ENCODE results near the gene CNTN2.

The CNTN2 gene

GRCh38 chr1:205066141-205066818, 23.3 kb downstream of the CNTN2 start:
- in situ Hi-C loops (cut with HindIII; ENCODE audit: low pct_ligation_motif_present, low pct_unique_long_range_greater_than_20kb, low sequenced_read_pairs), result no loop called here
- no peak for DNase-seq

- no peak for DNase-seq
- in situ Hi-C loops (cut with HindIII; ENCODE audit: low pct_ligation_motif_present, low pct_unique_long_range_greater_than_20kb, low sequenced_read_pairs), result no loop called here
These were observed 24.0 kb downstream of the CNTN2 start for GRCh38 chr1:205067031-205067430.

GRCh38 chr1:205068001-205068400, 25.0 kb downstream of the CNTN2 start:
- DNase-seq, result no peak
- in situ Hi-C loops (cut with HindIII; ENCODE audit: low pct_ligation_motif_present, low pct_unique_long_range_greater_than_20kb, low sequenced_read_pairs), result no loop called here

GRCh38 chr1:205068457-205069040, 25.5 kb downstream of the CNTN2 start:
- DNase-seq, result no peak
- in situ Hi-C loops (cut with HindIII; ENCODE audit: low pct_ligation_motif_present, low pct_unique_long_range_greater_than_20kb, low sequenced_read_pairs), result no loop called here

- DNase-seq, result no peak
These were observed 26.5 kb downstream of the CNTN2 start for GRCh38 chr1:205069371-205070125.

GRCh38 chr1:205071028-205071409, 28.0 kb downstream of the CNTN2 start:
- no peak for DNase-seq
- in situ Hi-C loops (cut with HindIII; ENCODE audit: low pct_ligation_motif_present, low pct_unique_long_range_greater_than_20kb, low sequenced_read_pairs), result no loop called here

More at GRCh38 chr1:205069371-205070125, 26.5 kb downstream of the CNTN2 start:
- in situ Hi-C loops (cut with HindIII; ENCODE audit: low pct_ligation_motif_present, low pct_unique_long_range_greater_than_20kb, low sequenced_read_pairs), result no loop called here

GRCh38 chr1:205071801-205072200, 28.8 kb downstream of the CNTN2 start:
- DNase-seq, result no peak
- in situ Hi-C loops (cut with HindIII; ENCODE audit: low pct_ligation_motif_present, low pct_unique_long_range_greater_than_20kb, low sequenced_read_pairs), result no loop called here

GRCh38 chr1:205072286-205072685, 29.3 kb downstream of the CNTN2 start:
- no peak for DNase-seq
- in situ Hi-C loops (cut with HindIII; ENCODE audit: low pct_ligation_motif_present, low pct_unique_long_range_greater_than_20kb, low sequenced_read_pairs), result no loop called here

GRCh38 chr1:205072881-205073280, 29.9 kb downstream of the CNTN2 start:
- in situ Hi-C loops (cut with HindIII; ENCODE audit: low pct_ligation_motif_present, low pct_unique_long_range_greater_than_20kb, low sequenced_read_pairs), result no loop called here
- DNase-seq, result no peak

- no peak for DNase-seq
- in situ Hi-C loops (cut with HindIII; ENCODE audit: low pct_ligation_motif_present, low pct_unique_long_range_greater_than_20kb, low sequenced_read_pairs), result no loop called here
These were observed 30.5 kb downstream of the CNTN2 start for GRCh38 chr1:205073511-205073910.

GRCh38 chr1:205074084-205074483, 31.1 kb downstream of the CNTN2 start:
- no peak for DNase-seq

GRCh38 chr1:205074513-205074912, 31.5 kb downstream of the CNTN2 start:
- no peak for DNase-seq
- in situ Hi-C loops (cut with HindIII; ENCODE audit: low pct_ligation_motif_present, low pct_unique_long_range_greater_than_20kb, low sequenced_read_pairs), result no loop called here

More at GRCh38 chr1:205074084-205074483, 31.1 kb downstream of the CNTN2 start:
- in situ Hi-C loops (cut with HindIII; ENCODE audit: low pct_ligation_motif_present, low pct_unique_long_range_greater_than_20kb, low sequenced_read_pairs), result no loop called here

- no peak for DNase-seq
- in situ Hi-C loops (cut with HindIII; ENCODE audit: low pct_ligation_motif_present, low pct_unique_long_range_greater_than_20kb, low sequenced_read_pairs), result no loop called here
These were observed 32.7 kb downstream of the CNTN2 start for GRCh38 chr1:205075642-205076155.

GRCh38 chr1:205076245-205076761, 33.3 kb downstream of the CNTN2 start:
- in situ Hi-C loops (cut with HindIII; ENCODE audit: low pct_ligation_motif_present, low pct_unique_long_range_greater_than_20kb, low sequenced_read_pairs), result no loop called here
- no peak for DNase-seq

- DNase-seq, result no peak
- in situ Hi-C loops (cut with HindIII; ENCODE audit: low pct_ligation_motif_present, low pct_unique_long_range_greater_than_20kb, low sequenced_read_pairs), result no loop called here
These were observed 34.3 kb downstream of the CNTN2 start for GRCh38 chr1:205077158-205077933.

- no peak for DNase-seq
- in situ Hi-C loops (cut with HindIII; ENCODE audit: low pct_ligation_motif_present, low pct_unique_long_range_greater_than_20kb, low sequenced_read_pairs), result no loop called here
These were observed 34.9 kb downstream of the CNTN2 start for GRCh38 chr1:205077934-205078311.

- no peak for DNase-seq
- in situ Hi-C loops (cut with HindIII; ENCODE audit: low pct_ligation_motif_present, low pct_unique_long_range_greater_than_20kb, low sequenced_read_pairs), result no loop called here
These were observed 39.4 kb downstream of the CNTN2 start for GRCh38 chr1:205082431-205082830.

- in situ Hi-C loops (cut with HindIII; ENCODE audit: low pct_ligation_motif_present, low pct_unique_long_range_greater_than_20kb, low sequenced_read_pairs), result no loop called here
- DNase-seq, result no peak
These were observed 41.3 kb downstream of the CNTN2 start, which contains the start of gene TMEM81 for GRCh38 chr1:205084360-205084759. Gene TMEM81 (minus strand): TSS chr1:205084460. CDS start chr1:205084320, 140 bp downstream.

Measured in ACHN (cell line).